NCI-H1436 (cell line): Measurements from ENCODE around the gene MDM4.
"Not testable (repeated sequence)": the region's sequence is repeated elsewhere in the genome, so short reads cannot be mapped to it uniquely, and the experiment has no call there.

ENCODE experiments used
- DNase-seq: peaks from one replicate; lab custom pipeline; 2025; lab: John Stamatoyannopoulos, UW

The MDM4 gene

GRCh38 chr1:204517382-204517781, 1.2 kb downstream of the MDM4 start:
- not testable (repeated sequence) for DNase-seq

GRCh38 chr1:204520834-204521709, 4.9 kb downstream of the MDM4 start:
- DNase-seq: no peak

GRCh38 chr1:204521941-204522521, 5.8 kb downstream of the MDM4 start:
- DNase-seq: not testable (repeated sequence)

- DNase-seq: no peak
Observed at GRCh38 chr1:204523605-204524215, 7.5 kb downstream of the MDM4 start.

GRCh38 chr1:204524986-204525385, 8.8 kb downstream of the MDM4 start:
- no peak for DNase-seq

GRCh38 chr1:204528241-204528640, 12.0 kb downstream of the MDM4 start:
- DNase-seq: no peak

- DNase-seq: no peak
Observed at GRCh38 chr1:204528677-204529076, 12.5 kb downstream of the MDM4 start.

- DNase-seq: no peak
Observed at GRCh38 chr1:204529371-204529895, 13.2 kb downstream of the MDM4 start.

GRCh38 chr1:204530932-204531331, 14.7 kb downstream of the MDM4 start:
- no peak for DNase-seq

GRCh38 chr1:204532832-204533231, 16.6 kb downstream of the MDM4 start:
- no peak for DNase-seq

GRCh38 chr1:204541626-204542025, 25.4 kb downstream of the MDM4 start:
- no peak for DNase-seq

- DNase-seq: no peak
Observed at GRCh38 chr1:204544321-204544720, 28.1 kb downstream of the MDM4 start.

- no peak for DNase-seq
Observed at GRCh38 chr1:204545202-204545601, 29.0 kb downstream of the MDM4 start.

GRCh38 chr1:204545881-204546280, 29.7 kb downstream of the MDM4 start:
- no peak for DNase-seq

- no peak for DNase-seq
Observed at GRCh38 chr1:204548265-204548664, 32.1 kb downstream of the MDM4 start.

- no peak for DNase-seq
Observed at GRCh38 chr1:204549313-204549712, 33.1 kb downstream of the MDM4 start.

- no peak for DNase-seq
Observed at GRCh38 chr1:204550926-204551325, 34.7 kb downstream of the MDM4 start.

GRCh38 chr1:204556458-204557052, 40.3 kb downstream of the MDM4 start:
- DNase-seq: no peak

GRCh38 chr1:204558467-204558866, 42.3 kb downstream of the MDM4 start:
- DNase-seq: peak; percentile 18

GRCh38 chr1:204560002-204560401, 43.8 kb downstream of the MDM4 start:
- DNase-seq: not testable (repeated sequence)

GRCh38 chr1:204560590-204561150, 44.5 kb downstream of the MDM4 start:
- no peak for DNase-seq
